ENCODE results near the gene ZNF787.
A peak's percentile ranks its signal among the peaks of the same experiment; 100 is the strongest.

ZNF787 gene

DNA sequence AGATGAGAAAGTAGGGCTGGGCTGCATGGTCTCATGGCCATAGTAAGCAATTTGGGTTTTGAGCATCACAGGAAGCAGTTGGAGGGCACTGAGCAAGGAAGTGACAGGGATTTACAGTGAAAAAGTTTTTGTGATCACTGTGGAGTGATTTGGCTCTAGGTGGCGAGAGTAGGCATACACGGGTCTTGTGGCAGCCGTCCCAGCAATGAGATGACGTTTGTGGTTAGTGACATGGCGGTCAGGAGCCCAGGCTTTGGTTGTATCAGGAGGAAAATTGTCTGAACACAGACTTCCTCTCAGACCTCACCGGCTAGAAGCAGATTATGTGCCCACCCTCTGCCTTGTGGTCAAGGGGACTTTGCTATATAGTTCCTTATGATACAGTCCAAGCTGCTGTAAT lies 23.3 kb upstream of the ZNF787 start:
- no peak for DNase-seq (ENCODE audit: low read depth in 2 of 2, low spot score in 1 of 2)

DNA sequence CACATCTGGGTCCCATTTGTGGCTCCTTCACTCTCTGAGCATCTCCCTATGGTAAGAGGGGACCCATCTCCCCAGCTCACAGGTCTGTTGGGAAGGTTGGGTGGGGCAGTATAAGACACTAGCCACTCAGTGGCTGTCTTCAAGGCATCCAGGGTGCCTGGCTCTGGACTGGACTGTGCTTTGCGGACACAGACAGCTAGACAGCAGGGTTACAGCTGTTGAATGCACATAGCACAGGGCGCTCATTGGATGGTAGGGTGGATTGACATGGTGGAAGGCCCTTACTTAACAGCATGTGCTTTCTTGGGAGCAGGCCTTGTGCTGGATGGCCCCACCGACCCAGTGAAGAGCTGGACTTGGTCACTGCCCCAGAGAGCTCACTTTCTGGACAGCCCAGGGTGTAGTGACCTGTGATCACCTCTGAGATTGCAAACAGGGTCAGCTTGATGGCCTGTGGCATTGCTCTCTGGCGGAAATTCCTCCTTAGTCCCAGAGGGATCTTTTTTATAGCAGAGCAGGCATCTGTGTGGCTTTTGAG lies 21.9 kb upstream of the ZNF787 start:
- DNase-seq (ENCODE audit: low read depth in 2 of 2, low spot score in 1 of 2): no peak

DNA sequence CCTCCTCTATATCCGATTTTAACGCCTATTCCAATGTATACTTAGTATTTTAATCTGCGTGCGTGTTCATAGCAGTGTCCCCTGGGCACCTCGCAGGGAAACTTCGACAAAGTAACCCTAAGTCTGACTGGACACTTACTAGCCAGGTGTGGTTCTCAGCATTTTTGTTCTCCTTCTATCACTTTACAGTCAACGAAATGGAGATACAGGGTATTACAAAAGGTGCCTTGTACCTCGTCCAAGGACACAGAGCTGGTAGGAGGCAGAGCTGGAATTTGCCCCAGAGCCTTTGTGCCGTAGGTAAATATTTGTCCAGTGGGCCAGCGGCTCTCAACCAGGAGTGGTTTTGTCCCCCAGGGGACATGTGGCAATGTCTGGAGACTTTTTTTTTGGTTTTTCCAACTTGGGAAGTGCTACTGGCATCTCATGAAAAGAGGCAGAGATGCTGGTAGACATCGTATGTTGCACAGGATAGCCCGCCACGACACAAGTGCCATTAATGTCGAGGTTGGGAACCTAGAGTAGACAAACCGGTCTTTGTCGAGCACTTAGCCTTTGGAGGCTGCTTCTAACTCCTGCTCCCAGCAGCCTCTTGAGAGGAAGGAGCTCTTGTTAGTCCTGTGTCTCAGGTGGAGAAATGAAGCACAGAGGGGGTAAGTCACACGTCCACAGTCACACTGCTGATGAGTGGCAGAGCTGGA lies 21.1 kb upstream of the ZNF787 start:
- DNase-seq (ENCODE audit: low read depth in 2 of 2, low spot score in 1 of 2): no peak

- DNase-seq (ENCODE audit: low read depth in 2 of 2, low spot score in 1 of 2): no peak
Measured at GRCh38 chr19:56141417-56141993, 20.4 kb upstream of the ZNF787 start.

DNA sequence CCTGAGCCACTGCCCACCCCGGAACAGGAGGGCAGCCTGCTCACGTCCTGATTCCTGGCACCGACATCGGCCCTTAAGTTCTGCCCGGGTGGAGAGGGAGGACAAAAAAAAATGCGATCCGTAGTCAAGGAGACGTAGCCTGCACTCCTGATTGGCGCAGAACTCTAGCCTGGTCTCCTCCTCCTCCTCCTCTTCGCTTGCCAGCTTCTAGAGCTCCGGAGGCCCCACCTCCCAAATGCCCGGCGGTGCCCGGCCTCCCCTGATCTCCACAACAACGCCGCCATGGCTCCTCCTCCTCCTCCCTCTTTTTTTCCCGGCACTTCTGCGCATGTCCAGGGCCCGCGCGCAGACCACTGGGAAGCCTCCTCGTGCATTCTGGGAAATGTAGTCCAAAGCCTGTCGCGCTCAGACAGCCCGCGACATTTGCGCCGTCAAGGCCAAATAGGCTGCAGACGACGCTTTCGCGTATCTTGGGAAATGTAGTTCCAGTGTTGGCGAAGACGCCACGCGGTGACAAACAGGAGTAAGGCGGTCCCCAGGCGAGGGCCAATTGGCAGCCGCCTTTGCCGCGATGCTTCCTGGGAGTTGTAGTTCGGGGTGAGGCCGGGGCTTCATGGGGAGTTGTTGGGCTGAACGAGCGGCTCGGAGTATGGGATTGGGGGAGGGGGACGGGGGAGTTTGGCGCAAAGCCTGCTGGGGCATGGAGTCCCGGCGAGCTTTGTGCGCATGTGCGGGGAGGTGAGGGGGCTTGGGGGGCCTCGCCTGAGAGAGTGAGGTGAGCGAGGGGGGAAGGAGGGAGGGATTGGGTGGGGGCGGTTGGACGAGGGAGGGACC lies 19.7 kb upstream of the ZNF787 start, which contains the start of gene ZNF444:
ZNF444 (plus strand) TSS at position 705 of the 834 bp plus-strand sequence. CDS start 5,625 bp downstream, outside the sequence.
- peak; percentile 96 to 98 for DNase-seq (ENCODE audit: low read depth in 2 of 2, low spot score in 1 of 2)

DNA sequence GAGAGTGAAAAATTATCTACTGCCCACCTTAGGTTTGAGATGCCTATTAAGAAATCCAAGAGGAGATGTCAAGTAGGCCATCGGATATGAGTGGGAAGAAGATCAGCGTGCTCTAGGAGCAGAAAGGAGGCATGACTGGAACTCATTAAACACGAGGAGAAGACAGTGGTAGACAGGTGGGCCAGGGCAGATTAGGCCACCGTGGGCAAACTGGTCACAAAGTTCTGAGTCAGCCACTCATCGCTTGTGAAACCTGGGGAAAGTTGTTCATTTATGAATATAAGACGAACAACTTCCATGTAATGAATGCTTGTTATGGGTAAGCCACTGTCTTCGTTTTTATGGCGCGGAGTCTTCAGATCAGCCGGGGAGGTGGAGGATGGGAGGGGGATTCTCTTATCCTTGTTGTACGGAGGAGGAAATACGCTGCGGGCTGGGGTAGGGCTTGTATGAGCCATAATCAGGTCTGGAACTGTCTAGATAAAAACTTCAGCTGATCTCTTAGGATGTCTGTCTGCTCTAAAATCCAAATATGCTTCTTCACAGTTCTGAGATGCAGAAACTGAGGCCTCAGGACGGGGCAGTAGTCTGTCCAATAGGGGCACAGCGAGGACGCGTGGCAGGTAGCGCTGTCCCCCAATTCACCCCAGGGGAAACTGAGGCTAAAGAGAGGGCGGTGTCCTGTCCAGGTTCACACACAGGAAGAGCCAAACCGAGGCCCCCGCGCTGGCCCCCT lies 18.9 kb upstream of the ZNF787 start:
- DNase-seq (ENCODE audit: low read depth in 2 of 2, low spot score in 1 of 2): no peak

DNA sequence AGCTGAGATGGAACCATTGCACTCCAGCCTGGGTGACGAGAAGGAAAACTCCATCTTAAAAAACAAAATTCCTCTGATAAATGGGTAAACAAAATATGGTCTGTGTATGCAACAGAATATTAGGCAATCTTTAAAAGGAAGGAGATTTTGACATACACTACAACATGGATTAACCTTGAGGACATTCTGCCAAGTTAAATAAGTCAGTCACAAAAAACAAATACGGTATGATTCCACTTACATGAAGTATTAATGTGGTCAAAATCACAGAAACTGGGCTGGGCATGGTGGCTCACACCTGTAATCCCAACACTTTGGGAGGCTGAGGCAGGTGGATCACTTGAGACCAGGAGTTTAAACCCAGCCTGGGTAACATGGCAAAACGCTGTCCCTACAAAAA lies 17.0 kb upstream of the ZNF787 start:
- no peak for DNase-seq (ENCODE audit: low read depth in 2 of 2, low spot score in 1 of 2)

DNA sequence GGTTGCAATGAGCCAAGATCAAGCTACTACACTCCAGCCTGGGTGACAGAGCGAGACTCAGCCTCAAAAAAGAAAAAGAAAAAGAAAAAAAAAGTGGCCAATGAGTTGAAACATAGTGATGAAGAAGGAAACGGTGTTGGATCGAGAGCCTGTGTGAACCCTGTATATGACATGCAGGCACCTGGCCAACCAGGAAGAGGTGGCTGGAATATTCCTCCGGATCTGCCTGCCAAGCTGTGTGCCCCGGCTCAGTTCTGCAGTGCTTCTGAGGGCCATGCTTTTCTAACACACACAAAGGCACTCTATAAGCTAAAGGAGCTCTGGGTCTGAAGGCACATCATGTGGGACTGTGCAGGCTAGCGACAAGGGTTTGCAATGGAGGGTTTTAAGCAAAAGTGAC lies 16.3 kb upstream of the ZNF787 start:
- DNase-seq (ENCODE audit: low read depth in 2 of 2, low spot score in 1 of 2): no peak

DNA sequence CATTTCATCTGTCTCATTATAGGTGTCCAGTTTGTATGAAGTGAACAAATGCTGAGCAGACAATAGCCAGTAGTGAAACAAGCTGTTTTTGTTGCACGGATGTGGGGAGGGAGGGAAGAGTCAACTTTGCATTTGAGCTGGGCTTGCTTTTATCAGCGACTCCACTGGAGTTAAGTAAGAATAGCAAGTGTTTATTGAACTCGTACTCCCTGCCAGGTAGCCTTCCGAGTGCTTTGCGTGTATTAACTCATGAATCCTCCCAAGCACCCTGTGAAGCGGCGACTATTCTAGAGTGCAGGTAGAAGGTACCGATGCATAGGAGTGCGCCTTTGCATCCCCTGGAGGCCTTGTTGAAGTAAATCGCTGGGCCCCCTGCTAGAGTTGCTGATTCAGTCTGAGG lies 15.3 kb upstream of the ZNF787 start:
- DNase-seq (ENCODE audit: low read depth in 2 of 2, low spot score in 1 of 2): no peak

DNA sequence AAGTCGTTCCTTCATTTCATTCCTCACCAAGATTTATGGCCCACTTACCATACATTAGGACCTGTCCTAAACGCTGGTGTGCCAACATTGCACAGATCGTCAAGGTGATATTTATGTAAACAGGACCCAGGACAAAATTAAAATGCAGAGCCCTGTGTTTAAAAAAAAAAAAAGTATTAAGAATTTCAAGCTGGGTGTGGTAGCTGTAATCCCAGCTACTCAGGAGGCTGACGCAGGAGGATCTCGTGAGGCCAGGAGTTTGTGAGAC lies 13.5 kb upstream of the ZNF787 start:
- DNase-seq (ENCODE audit: low read depth in 2 of 2, low spot score in 1 of 2): no peak

DNA sequence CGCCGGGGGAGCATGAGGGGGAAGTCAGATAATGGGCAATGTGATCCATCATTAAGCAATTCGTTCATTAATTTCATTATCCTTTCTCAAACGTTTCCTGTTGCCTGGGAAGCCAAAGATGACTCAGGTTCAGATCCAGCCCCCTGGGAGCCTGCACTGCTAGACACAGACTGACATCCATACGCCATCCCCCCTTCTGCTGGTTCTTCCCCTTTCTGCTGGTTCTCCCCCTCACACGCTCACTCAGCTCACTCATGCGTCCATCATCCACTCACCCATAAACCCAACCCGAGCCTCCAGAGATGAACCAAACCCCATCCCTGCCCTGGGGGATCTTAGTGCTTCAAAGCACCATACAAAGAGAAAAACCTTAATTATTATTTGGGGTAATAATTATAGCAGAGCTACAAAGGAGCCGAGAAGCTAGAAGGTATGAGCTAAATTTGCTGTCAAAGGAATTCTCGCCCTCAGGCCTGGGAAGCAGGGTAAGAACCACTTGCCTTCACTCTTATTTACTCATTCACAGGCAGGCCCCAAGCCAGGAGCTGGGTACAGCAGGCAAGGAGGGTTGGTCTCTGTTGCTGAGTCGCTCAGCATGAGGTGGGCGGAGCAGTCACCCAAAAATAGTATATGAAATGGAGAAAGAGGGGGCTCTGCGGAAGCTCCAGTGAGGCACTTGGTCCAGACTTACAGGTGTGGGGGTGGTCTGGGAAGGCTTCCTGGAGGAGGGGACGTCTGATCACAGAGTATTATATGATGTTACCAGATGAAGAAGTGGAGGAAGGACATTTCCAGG lies 13.0 kb upstream of the ZNF787 start:
- no peak for DNase-seq (ENCODE audit: low read depth in 2 of 2, low spot score in 1 of 2)

DNA sequence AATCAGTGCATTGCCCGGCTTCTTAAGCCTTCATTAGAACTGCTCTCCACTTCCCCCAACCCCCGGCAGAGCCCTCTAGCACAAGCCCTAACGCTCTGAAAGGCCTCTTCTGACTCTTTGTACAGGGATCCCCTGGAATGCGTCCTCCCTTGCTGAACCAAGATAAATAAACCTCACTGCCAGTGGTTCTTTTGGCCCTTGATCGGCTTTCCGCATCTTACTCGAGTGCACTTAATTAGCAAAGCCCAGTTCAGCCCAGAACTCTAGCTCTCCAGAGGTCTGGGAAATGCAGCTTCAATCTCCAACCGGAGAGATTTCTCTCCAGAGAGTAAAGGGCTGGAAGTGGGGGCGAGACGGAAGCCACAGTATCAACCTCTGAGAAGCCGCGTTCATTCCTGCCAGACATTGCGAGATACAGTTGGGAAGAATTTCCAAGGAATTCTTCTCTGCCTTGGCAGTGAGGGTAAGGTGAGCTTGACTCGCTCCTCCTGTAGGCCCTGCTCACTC lies 11.3 kb upstream of the ZNF787 start:
- DNase-seq (ENCODE audit: low read depth in 2 of 2, low spot score in 1 of 2): no peak

DNA sequence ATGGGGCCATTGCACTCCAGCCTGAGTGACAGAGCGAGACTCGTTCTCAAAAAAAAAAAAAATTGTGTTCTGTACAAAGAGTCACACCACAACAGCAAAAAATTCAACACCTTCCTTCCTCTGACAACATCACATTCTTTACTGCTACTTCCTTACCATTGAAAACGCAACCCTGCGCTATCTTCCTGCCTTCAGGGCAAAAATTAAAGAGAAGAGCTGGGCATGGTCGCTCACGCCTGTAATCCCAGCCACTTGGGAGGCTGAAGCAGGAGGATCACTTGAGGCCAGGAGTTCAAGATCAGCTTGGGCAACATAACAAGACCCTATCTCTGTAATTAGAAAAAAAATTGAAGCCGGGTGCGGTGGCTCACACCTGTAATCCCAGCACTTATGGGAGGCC lies 10.6 kb upstream of the ZNF787 start:
- DNase-seq (ENCODE audit: low read depth in 2 of 2, low spot score in 1 of 2): no peak

DNA sequence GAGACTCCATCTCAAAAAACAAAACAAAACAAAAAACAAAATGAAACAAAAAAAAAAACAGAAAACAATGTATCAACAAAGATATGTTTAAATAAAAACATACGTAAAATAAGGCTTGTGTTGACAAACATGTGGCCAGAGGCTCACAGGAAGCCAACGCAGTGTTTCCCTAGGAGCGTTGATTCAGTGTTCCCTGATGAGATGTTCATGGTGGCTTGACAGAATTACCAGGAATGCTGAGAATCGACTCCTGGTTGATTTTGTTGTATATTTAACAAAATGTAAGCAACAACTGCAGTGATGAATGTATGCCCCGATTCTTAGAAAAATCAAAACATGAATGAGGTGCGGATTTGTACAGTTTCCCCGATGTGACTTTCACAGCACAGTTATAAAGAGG lies 8.9 kb upstream of the ZNF787 start:
- no peak for DNase-seq (ENCODE audit: low read depth in 2 of 2, low spot score in 1 of 2)

- no peak for DNase-seq (ENCODE audit: low read depth in 2 of 2, low spot score in 1 of 2)
Measured at GRCh38 chr19:56126983-56127780, 6.1 kb upstream of the ZNF787 start.

DNA sequence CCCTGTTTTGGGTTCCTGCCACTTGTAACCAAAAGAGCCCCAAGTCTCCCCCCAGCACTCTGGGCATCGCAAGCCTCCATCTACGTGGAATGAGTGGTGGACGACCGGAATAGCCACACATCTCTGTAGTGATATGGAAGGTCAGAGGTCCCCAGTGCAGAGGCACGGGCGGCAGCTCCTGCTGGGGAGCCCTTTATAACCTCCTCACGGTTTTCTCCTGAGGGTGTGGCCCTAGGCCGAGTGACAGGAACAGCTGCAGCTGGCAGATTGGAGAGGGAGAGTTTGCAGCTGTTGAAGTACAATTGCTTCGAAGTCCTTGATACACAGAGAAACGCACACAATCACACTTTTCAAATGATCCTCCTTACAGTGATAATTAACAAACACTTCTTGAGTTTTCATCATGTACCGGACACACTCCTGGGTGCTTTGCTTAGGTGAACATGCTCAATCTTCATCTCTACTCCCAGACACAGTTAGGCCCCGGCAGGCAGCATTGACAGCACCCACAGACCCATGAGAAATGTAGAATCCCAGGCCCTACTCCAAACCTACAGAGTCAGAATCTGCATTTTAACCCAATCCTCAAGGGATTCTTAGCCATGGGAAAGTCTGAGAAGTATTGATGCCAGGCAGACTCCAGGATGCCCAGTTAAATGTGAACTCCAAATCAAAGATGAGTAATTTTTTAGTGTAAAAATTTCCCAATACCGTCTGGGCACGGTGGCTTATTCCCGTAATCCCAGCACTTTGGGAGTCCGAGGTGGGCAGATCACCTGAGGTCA lies 4.9 kb upstream of the ZNF787 start:
- no peak for DNase-seq (ENCODE audit: low read depth in 2 of 2, low spot score in 1 of 2)

- no peak for DNase-seq (ENCODE audit: low read depth in 2 of 2, low spot score in 1 of 2)
Measured at GRCh38 chr19:56124578-56124977, 3.5 kb upstream of the ZNF787 start.

GRCh38 chr19:56123266-56123891 lies 2.3 kb upstream of the ZNF787 start:
- DNase-seq (ENCODE audit: low read depth in 2 of 2, low spot score in 1 of 2): no peak
